GM12878 (cell line): ENCODE measurements around the gene CREBBP. TPM values are rescaled to one million over a fixed set of nuclear protein-coding genes. Genes with fewer than 3 reads are reported as not detected.

Source experiments
- ATAC-seq: fragments of 200-7000 bp; cut with Tn5 transposase; 3 replicates; pipeline ENCODE4 v1.9.1; 2020; ENCODE audit warnings: mild to moderate bottlenecking, moderate library complexity
- BruUV-seq: library from RNA; stranded (reverse); fragments of 400-500 nt; replicated peaks from 2 replicates; lab custom pipeline; 2021; lab: Mats Ljungman, UMichigan
- CTCF ChIA-PET: fragments of 300-600 bp; sonication (Branson Sonifier 250); formaldehyde crosslinking; extraction: SDS; loops from one replicate; lab custom pipeline; 2021; ENCODE audit warnings: inconsistent platforms; lab: Yijun Ruan, JAX
- POLR2A ChIA-PET: fragments of 350-600 bp; formaldehyde crosslinking; extraction: SDS; loops from one replicate; lab custom pipeline; 2021; ENCODE audit warnings: inconsistent platforms; lab: Charles Lee
- RAD21 ChIA-PET: fragments of 300-600 bp; sonication (Branson Sonifier 250); formaldehyde crosslinking; loops from one replicate; lab custom pipeline; 2023; ENCODE audit warnings: antibody characterized with exemption; ENCODE audit not compliant: unreplicated experiment; lab: Charles Lee
- SMC1A ChIA-PET: fragments of 300-600 bp; sonication (Branson Sonifier 250); formaldehyde crosslinking; loops from one replicate; lab custom pipeline; 2023; ENCODE audit not compliant: unreplicated experiment, uncharacterized antibody; lab: Charles Lee
- DNase-seq: peaks from one replicate; pipeline ENCODE4 v3.0.0-alpha.2; 2011; ENCODE audit warnings: low read depth, low spot score
- FAIRE-seq: peaks from 3 replicates; lab custom pipeline; 2011; peaks lifted over from hg19 to GRCh38; lab: Jason Lieb, UNC
- H2AFZ ChIP-seq: 2 replicates; pipeline ENCODE4 v1.6.0; 2011; ENCODE audit warnings: low read depth, low read length, control low read depth; ENCODE audit not compliant: control insufficient read depth
- H3K27ac ChIP-seq: 2 replicates; pipeline ENCODE4 v1.5.1; 2011; ENCODE audit warnings: control low read depth; ENCODE audit not compliant: control insufficient read depth, insufficient read depth
- H3K27me3 ChIP-seq, 2 experiments: replicated peaks in 1 of 2; 2 replicates each; pipeline versions ENCODE4 v1.6.0 to v1.6.1; 2011; ENCODE audit warnings: low read length in 1 of 2; ENCODE audit not compliant: control insufficient read depth in 2 of 2, insufficient read depth in 2 of 2
- H3K36me3 ChIP-seq, 2 experiments: 2 replicates each; pipeline ENCODE4 v1.5.1; 2011; ENCODE audit warnings: low read length in 1 of 2; ENCODE audit not compliant: control insufficient read depth in 2 of 2, insufficient read depth in 2 of 2
- H3K4me1 ChIP-seq: 2 replicates; pipeline ENCODE4 v1.6.1; 2011; ENCODE audit warnings: mild to moderate bottlenecking, low read length, moderate library complexity, mixed read lengths; ENCODE audit not compliant: control insufficient read depth, insufficient read depth
- H3K4me2 ChIP-seq: 2 replicates; pipeline ENCODE4 v1.6.0; 2011; ENCODE audit warnings: control low read depth; ENCODE audit not compliant: control insufficient read depth, insufficient read depth
- H3K4me3 ChIP-seq: fragments of 200-600 bp; sonication (generic); 2 replicates; pipeline ENCODE4 v1.5.1; 2016
- H3K79me2 ChIP-seq: 2 replicates; pipeline ENCODE4 v1.6.0; 2011; ENCODE audit warnings: low read length; ENCODE audit not compliant: control insufficient read depth, insufficient read depth
- H3K9ac ChIP-seq: 2 replicates; pipeline ENCODE4 v1.8.0; 2011; ENCODE audit warnings: low read length, control low read depth, mixed read lengths; ENCODE audit not compliant: control insufficient read depth, insufficient read depth
- H3K9me3 ChIP-seq: replicated peaks from 3 replicates; pipeline ENCODE4 v1.5.1; 2011; ENCODE audit warnings: mild to moderate bottlenecking, low read length; ENCODE audit not compliant: control insufficient read depth, insufficient read depth
- H4K20me1 ChIP-seq: 2 replicates; pipeline ENCODE4 v1.6.0; 2011; ENCODE audit not compliant: control insufficient read depth, insufficient read depth
- BCL11A ChIP-seq: IDR thresholded peaks from 2 replicates; pipeline ENCODE4 v1.6.1; 2011; ENCODE audit warnings: low read depth, low read length
- CBFB ChIP-seq: IDR thresholded peaks from 2 replicates; pipeline ENCODE4 v1.6.1; 2016; ENCODE audit warnings: antibody characterized with exemption, low read depth
- EED ChIP-seq: sonication (generic); IDR thresholded peaks from 2 replicates; pipeline ENCODE4 v1.6.1; 2016; ENCODE audit warnings: antibody characterized with exemption, low read depth
- EGR1 ChIP-seq, 2 experiments: IDR thresholded peaks; 1 replicate in 1 of 2; 2 replicates in 1 of 2; pipeline ENCODE4 v1.6.1; 2011 to 2012; ENCODE audit warnings: low read depth in 2 of 2, low read length in 2 of 2, borderline replicate concordance in 1 of 2, mild to moderate bottlenecking in 1 of 2, moderate library complexity in 1 of 2
- MYB ChIP-seq: fragments of 150-350 bp; IDR thresholded peaks from 2 replicates; pipeline ENCODE4 v1.6.1; 2014; ENCODE audit warnings: mild to moderate bottlenecking, low read depth, low read length, borderline replicate concordance
- RAD21 ChIP-seq: IDR thresholded peaks from 2 replicates; pipeline ENCODE4 v1.6.1; 2011; ENCODE audit warnings: mild to moderate bottlenecking, low read depth, low read length, moderate library complexity; ENCODE audit not compliant: insufficient read depth
- TBL1XR1 ChIP-seq: IDR thresholded peaks from 2 replicates; pipeline ENCODE4 v1.6.1; 2012; ENCODE audit warnings: low read depth, low read length, improper control_type of control experiment
- TCF7 ChIP-seq: IDR thresholded peaks from 2 replicates; pipeline ENCODE4 v1.6.1; 2014; ENCODE audit warnings: antibody characterized with exemption, borderline replicate concordance
- WGBS: methylation state at CpG from one replicate; pipeline ENCODE4 v1.1.6; 2016; ENCODE audit warnings: low lambda C conversion rate; ENCODE audit not compliant: insufficient replicate concordance, insufficient coverage; ENCODE audit errors: missing lambda C conversion rate; 5-methylcytosine and 5-hydroxymethylcytosine counted together
- in situ Hi-C: fragments of 300-500 bp; cut with MboI; formaldehyde crosslinking; loops from 9 replicates; pipeline ENCODE4 v1.14.3; 2018; ENCODE audit warnings: mixed read lengths
- intact Hi-C: fragments of 100-400 bp; cut with micrococcal nuclease; formaldehyde crosslinking; loops from one replicate; pipeline ENCODE4 v1.14.2; 2022; ENCODE audit not compliant: unreplicated experiment
- polyA plus RNA-seq, 11 experiments: library from polyadenylated mRNA; depleted of rRNA in 4 of 11; unstranded in 6 of 11; stranded (reverse) in 5 of 11; fragments of >200 nt; fragmentation: Nextera tagmentation in 4 of 11; fragmentation: Illumina TruSeq in 1 of 11; extraction: Ambion mirVana in 4 of 11; extraction: Trizol in 1 of 11; gene quantifications; 1 replicate in 1 of 11; 2 replicates in 10 of 11; pipeline versions ENCODE4 v1.2.1 to v1.2.3, GENCODE V29; 2011 to 2016; ENCODE audit warnings: inconsistent platforms in 2 of 11, missing spikeins in 2 of 11, low read depth in 1 of 11
- total RNA-seq, 4 experiments: library from RNA; depleted of rRNA in 3 of 4; stranded (reverse); fragments of >200 nt in 3 of 4; fragmentation: Illumina TruSeq in 1 of 4; extraction: Trizol in 1 of 4; gene quantifications; 2 replicates each; pipeline versions ENCODE4 v1.2.1 to v1.2.3, GENCODE V29; 2013 to 2021
- TF ChIP-seq, protein P1 (sequence below): fragments of 450-650 bp; IDR thresholded peaks from 2 replicates; pipeline ENCODE4 v1.6.1; 2017; ENCODE audit warnings: low read depth, mild to moderate bottlenecking, moderate library complexity
- TF ChIP-seq, protein P2 (sequence below): fragments of 450-650 bp; formaldehyde crosslinking; IDR thresholded peaks from 2 replicates; pipeline ENCODE4 v1.4.0; 2020; ENCODE audit warnings: mild to moderate bottlenecking, moderate library complexity
- TF ChIP-seq, protein P3 (sequence below): IDR thresholded peaks from 2 replicates; pipeline ENCODE4 v1.6.1; 2012; ENCODE audit warnings: mild to moderate bottlenecking, low read depth, low read length

Gene CREBBP
- total and polyA plus RNA-seq, 10 of the 15 experiments (the other 5 are each of a cell fraction or from before 2014, with no cell fraction given), result 3.4 to 32.7 (median 7.9) TPM

DNA sequence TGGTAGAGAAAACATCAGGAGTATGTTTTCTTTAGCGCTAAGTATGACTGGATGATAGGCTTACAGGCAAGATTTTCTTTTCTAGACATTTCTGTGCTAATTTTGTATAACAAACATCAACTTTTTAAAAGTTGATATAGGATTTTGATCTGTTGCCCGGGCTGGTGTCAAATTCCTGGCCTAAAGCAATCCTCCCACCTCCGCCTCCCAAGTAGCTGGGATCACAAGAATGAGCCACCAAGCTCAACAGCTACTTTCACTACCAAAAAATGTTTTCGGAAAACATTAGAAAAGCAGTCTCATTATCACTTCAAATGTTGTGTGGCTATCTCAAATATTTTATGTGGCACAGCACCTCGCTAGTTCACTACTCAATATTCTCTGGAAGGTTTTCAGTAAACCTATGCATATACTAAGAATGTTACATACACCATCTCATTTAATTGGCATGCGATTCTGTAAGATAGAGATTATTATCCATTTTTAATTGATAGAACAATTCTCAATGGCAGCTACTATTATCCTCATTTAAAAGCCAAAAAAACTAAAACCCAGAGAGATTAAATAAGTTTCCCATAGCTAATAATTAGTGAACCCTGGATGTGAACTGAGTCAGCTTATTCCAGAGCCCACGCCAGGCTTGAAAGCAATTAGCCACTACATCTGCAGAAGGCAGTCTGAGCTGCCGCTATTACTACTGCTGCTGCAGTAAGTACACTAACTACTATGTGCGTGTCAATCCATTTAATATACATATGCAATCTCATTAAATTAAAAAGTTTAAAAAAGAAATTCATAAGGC, 41.7 kb downstream of the CREBBP start (continued):
- TF ChIP-seq EGR1 (IDR thresholded peaks at IDR 0.05; ENCODE audit: borderline replicate concordance in 1 of 2, low read depth in 2 of 2, low read length in 2 of 2) (no peak), MYB (no peak), TCF7 (no peak), BCL11A (no peak)
- TF ChIP-seq, protein P1, sequence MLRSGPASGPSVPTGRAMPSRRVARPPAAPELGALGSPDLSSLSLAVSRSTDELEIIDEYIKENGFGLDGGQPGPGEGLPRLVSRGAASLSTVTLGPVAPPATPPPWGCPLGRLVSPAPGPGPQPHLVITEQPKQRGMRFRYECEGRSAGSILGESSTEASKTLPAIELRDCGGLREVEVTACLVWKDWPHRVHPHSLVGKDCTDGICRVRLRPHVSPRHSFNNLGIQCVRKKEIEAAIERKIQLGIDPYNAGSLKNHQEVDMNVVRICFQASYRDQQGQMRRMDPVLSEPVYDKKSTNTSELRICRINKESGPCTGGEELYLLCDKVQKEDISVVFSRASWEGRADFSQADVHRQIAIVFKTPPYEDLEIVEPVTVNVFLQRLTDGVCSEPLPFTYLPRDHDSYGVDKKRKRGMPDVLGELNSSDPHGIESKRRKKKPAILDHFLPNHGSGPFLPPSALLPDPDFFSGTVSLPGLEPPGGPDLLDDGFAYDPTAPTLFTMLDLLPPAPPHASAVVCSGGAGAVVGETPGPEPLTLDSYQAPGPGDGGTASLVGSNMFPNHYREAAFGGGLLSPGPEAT, result no peak

DNA sequence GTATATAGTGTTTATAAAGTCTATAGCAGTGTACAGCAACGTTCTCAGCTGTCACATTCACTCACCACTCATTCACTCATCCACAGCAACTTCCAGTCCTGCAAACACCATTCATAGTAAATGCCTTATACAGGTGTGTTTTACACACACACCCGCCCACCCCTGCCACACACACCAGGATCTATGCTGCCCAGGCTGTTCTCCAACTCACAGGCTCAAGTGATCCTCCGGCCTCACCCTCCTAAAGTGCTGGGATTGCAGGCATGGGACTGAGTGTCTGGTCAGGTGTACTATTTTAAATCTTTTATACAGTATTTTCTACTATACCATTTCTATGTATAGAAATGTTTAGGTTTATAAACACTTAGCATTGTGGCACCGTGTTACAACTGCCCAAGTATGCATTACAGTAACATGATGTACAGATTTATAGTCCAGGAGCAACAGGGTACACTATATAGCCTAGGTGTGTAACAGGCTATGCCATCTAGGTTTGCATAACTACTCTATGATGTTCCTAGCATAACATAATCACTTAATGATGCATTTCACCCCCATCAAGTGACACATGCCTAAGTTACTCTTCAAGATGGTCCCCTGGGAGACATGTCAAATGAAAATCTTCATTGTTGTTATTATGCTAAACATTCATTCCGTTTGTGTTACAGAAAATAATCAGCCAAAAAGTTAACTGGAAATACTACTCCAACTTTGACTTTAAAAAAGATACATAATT, 42.5 kb downstream of the CREBBP start:
- Histone ChIP-seq H3K36me3 (peaks cover 0 to 3% of the 10 kb centered on the region in 2 experiments; a peak in 2 of 4 replicates), H3K27me3 (no peaks in the 10 kb centered on the region), H3K4me3 (no peak overlapping the region), H3K27ac (no peak overlapping the region), H3K9ac (no peak overlapping the region), H3K4me1 (peaks cover 3% of the 10 kb centered on the region; the same call in 1 of the 2 replicates), H4K20me1 (no peaks in the 10 kb centered on the region; the same call in 1 of the 2 replicates), H3K9me3 (peaks cover 5% of the 10 kb centered on the region; the same call in 2 of the 3 replicates), H3K79me2 (peaks cover 52% of the 10 kb centered on the region), H3K4me2 (no peak overlapping the region), H2AFZ (no peak overlapping the region)
- intact Hi-C loops (no loop called here), in situ Hi-C loops (no loop called here)
- no peak for DNase-seq
- ChIA-PET CTCF (interaction anchor here (0.7 to 2.0 kb wide), 2 partner anchors 31 to 41 kb away, joined by 3 to 4 read pairs; no protein-coding TSS in a partner anchor), RAD21 (no interaction called here), POLR2A (no interaction called here), SMC1A (interaction anchor here (1.1 to 1.7 kb wide), 3 partner anchors 26 to 38 kb away, joined by 3 to 4 read pairs (median 4); no protein-coding TSS in a partner anchor)
- 97% methylated on average over 5 of the region's 5 CpGs for WGBS
- ATAC-seq, result no peak
- BruUV-seq, result no TSS peak
- no peak for FAIRE-seq
- TF ChIP-seq, protein P2, sequence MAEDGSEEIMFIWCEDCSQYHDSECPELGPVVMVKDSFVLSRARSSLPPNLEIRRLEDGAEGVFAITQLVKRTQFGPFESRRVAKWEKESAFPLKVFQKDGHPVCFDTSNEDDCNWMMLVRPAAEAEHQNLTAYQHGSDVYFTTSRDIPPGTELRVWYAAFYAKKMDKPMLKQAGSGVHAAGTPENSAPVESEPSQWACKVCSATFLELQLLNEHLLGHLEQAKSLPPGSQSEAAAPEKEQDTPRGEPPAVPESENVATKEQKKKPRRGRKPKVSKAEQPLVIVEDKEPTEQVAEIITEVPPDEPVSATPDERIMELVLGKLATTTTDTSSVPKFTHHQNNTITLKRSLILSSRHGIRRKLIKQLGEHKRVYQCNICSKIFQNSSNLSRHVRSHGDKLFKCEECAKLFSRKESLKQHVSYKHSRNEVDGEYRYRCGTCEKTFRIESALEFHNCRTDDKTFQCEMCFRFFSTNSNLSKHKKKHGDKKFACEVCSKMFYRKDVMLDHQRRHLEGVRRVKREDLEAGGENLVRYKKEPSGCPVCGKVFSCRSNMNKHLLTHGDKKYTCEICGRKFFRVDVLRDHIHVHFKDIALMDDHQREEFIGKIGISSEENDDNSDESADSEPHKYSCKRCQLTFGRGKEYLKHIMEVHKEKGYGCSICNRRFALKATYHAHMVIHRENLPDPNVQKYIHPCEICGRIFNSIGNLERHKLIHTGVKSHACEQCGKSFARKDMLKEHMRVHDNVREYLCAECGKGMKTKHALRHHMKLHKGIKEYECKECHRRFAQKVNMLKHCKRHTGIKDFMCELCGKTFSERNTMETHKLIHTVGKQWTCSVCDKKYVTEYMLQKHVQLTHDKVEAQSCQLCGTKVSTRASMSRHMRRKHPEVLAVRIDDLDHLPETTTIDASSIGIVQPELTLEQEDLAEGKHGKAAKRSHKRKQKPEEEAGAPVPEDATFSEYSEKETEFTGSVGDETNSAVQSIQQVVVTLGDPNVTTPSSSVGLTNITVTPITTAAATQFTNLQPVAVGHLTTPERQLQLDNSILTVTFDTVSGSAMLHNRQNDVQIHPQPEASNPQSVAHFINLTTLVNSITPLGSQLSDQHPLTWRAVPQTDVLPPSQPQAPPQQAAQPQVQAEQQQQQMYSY, result no peak
- TF ChIP-seq RAD21 (no peak), CBFB (no peak), TBL1XR1 (no peak), EED (no peak)
- TF ChIP-seq, protein P3, sequence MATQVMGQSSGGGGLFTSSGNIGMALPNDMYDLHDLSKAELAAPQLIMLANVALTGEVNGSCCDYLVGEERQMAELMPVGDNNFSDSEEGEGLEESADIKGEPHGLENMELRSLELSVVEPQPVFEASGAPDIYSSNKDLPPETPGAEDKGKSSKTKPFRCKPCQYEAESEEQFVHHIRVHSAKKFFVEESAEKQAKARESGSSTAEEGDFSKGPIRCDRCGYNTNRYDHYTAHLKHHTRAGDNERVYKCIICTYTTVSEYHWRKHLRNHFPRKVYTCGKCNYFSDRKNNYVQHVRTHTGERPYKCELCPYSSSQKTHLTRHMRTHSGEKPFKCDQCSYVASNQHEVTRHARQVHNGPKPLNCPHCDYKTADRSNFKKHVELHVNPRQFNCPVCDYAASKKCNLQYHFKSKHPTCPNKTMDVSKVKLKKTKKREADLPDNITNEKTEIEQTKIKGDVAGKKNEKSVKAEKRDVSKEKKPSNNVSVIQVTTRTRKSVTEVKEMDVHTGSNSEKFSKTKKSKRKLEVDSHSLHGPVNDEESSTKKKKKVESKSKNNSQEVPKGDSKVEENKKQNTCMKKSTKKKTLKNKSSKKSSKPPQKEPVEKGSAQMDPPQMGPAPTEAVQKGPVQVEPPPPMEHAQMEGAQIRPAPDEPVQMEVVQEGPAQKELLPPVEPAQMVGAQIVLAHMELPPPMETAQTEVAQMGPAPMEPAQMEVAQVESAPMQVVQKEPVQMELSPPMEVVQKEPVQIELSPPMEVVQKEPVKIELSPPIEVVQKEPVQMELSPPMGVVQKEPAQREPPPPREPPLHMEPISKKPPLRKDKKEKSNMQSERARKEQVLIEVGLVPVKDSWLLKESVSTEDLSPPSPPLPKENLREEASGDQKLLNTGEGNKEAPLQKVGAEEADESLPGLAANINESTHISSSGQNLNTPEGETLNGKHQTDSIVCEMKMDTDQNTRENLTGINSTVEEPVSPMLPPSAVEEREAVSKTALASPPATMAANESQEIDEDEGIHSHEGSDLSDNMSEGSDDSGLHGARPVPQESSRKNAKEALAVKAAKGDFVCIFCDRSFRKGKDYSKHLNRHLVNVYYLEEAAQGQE, result no peak
